HepG2 (cell line): ENCODE results near the gene VEZF1. TPM values are rescaled to one million over a fixed set of nuclear protein-coding genes. Genes with fewer than 3 reads are reported as not detected.

Experiments
- ATAC-seq: fragments of 200-7000 bp; cut with Tn5 transposase; 3 replicates; pipeline ENCODE4 v1.9.1; 2020; ENCODE audit warnings: mild to moderate bottlenecking, moderate library complexity
- BruUV-seq: library from RNA; stranded (reverse); fragments of 400-500 nt; replicated peaks from 2 replicates; lab custom pipeline; 2021; lab: Mats Ljungman, UMichigan
- CTCF ChIA-PET: fragments of 300-600 bp; formaldehyde crosslinking; extraction: SDS; loops from one replicate; lab custom pipeline; 2021; ENCODE audit warnings: low total read pairs, inconsistent platforms, low intra/inter-chr PET ratio; lab: Yijun Ruan, JAX
- POLR2A ChIA-PET: fragments of 350-600 bp; sonication (Branson Sonifier 250); formaldehyde crosslinking; loops from one replicate; lab custom pipeline; 2020; ENCODE audit warnings: antibody characterized with exemption, inconsistent platforms; lab: Yijun Ruan, JAX
- DNase-seq: peaks from one replicate; pipeline ENCODE4 v3.0.0-alpha.2; 2015; ENCODE audit warnings: low spot score
- FAIRE-seq: peaks from 3 replicates; lab custom pipeline; 2011; peaks lifted over from hg19 to GRCh38; lab: Jason Lieb, UNC
- H2AFZ ChIP-seq: one replicate; pipeline ENCODE4 v1.6.1; 2011; ENCODE audit warnings: low read length, inconsistent platforms
- H3K27ac ChIP-seq: fragments of 300-600 bp; 3 replicates; pipeline ENCODE4 v1.8.0; 2011; ENCODE audit warnings: mixed run types, mild to moderate bottlenecking, mixed read lengths, low read length, inconsistent platforms; ENCODE audit not compliant: insufficient read depth; ENCODE audit errors: extremely low read length
- H3K27me3 ChIP-seq, 2 experiments: fragments of 200-600 bp in 1 of 2; 2 replicates in 1 of 2; 3 replicates in 1 of 2; pipeline versions ENCODE4 v1.6.0 to v1.8.0; 2011; ENCODE audit warnings: low read length in 2 of 2, mild to moderate bottlenecking in 2 of 2, moderate library complexity in 2 of 2, inconsistent platforms in 1 of 2; ENCODE audit not compliant: insufficient read depth in 2 of 2, control insufficient read depth in 1 of 2
- H3K36me3 ChIP-seq, 2 experiments: fragments of 200-600 bp in 1 of 2; replicated peaks in 1 of 2; 2 replicates in 1 of 2; 3 replicates in 1 of 2; pipeline versions ENCODE4 v1.5.1 to v1.8.0; 2011; ENCODE audit warnings: low read length in 2 of 2, inconsistent platforms in 1 of 2; ENCODE audit not compliant: insufficient read depth in 2 of 2, control insufficient read depth in 1 of 2
- H3K4me1 ChIP-seq: 2 replicates; pipeline ENCODE4 v1.5.1; 2012; ENCODE audit warnings: low read length, inconsistent platforms; ENCODE audit not compliant: insufficient read depth
- H3K4me2 ChIP-seq: 2 replicates; pipeline ENCODE4 v1.6.0; 2011; ENCODE audit warnings: low read depth, low read length, inconsistent platforms
- H3K4me3 ChIP-seq, 3 experiments: fragments of 200-600 bp in 1 of 3; sonication (generic), shearing (Covaris generic) in 1 of 3; replicated peaks in 1 of 3; 2 replicates each; pipeline ENCODE4 v1.5.1; 2011 to 2016; ENCODE audit warnings: low read length in 3 of 3, inconsistent platforms in 2 of 3, low read depth in 2 of 3, mild to moderate bottlenecking in 2 of 3, control low read depth in 1 of 3, mixed read lengths in 1 of 3; ENCODE audit not compliant: insufficient read depth in 1 of 3
- H3K79me2 ChIP-seq: one replicate; pipeline ENCODE4 v1.6.1; 2011; ENCODE audit warnings: low read length, inconsistent platforms; ENCODE audit not compliant: insufficient read depth
- H3K9ac ChIP-seq: 2 replicates; pipeline ENCODE4 v1.6.0; 2011; ENCODE audit warnings: mild to moderate bottlenecking, low read depth, low read length, inconsistent platforms; ENCODE audit not compliant: insufficient read depth
- H3K9me3 ChIP-seq: 2 replicates; pipeline ENCODE4 v1.5.1; 2012; ENCODE audit warnings: mild to moderate bottlenecking, low read length
- H4K20me1 ChIP-seq: 2 replicates; pipeline ENCODE4 v1.6.0; 2011; ENCODE audit warnings: inconsistent platforms, mild to moderate bottlenecking, low read length, moderate library complexity; ENCODE audit not compliant: insufficient read depth
- CHCHD3 ChIP-seq: sonication (generic); formaldehyde crosslinking; IDR thresholded peaks from 2 replicates; pipeline ENCODE4 v1.8.0; 2022; ENCODE audit warnings: mild to moderate bottlenecking, missing genetic modification reagents, moderate library complexity
- ELF1 ChIP-seq: sonication (generic); formaldehyde crosslinking; IDR thresholded peaks from 2 replicates; pipeline ENCODE4 v1.4.0; 2020; ENCODE audit warnings: missing genetic modification reagents
- GTF2F1 ChIP-seq: fragments of 150-350 bp; IDR thresholded peaks from 2 replicates; pipeline ENCODE4 v1.6.1; 2014; ENCODE audit warnings: low read length
- ISX ChIP-seq: sonication (generic); formaldehyde crosslinking; conservative IDR thresholded peaks from 2 replicates; pipeline ENCODE4 v1.5.0; 2020; ENCODE audit warnings: missing genetic modification reagents
- NAIF1 ChIP-seq: sonication (generic); formaldehyde crosslinking; IDR thresholded peaks from 2 replicates; pipeline ENCODE4 v1.5.0; 2020; ENCODE audit warnings: mild to moderate bottlenecking, missing genetic modification reagents, borderline replicate concordance
- NR2F1 ChIP-seq, 2 experiments: fragments of 450-650 bp in 1 of 2; formaldehyde crosslinking in 1 of 2; IDR thresholded peaks; 2 replicates each; pipeline versions ENCODE4 v1.5.0 to v1.6.1; 2016 to 2020; ENCODE audit warnings: mild to moderate bottlenecking in 1 of 2, missing compliant biosample characterization in 1 of 2, missing genetic modification reagents in 1 of 2, moderate library complexity in 1 of 2
- TGIF2 ChIP-seq: IDR thresholded peaks from 2 replicates; pipeline ENCODE4 v1.6.1; 2016; ENCODE audit warnings: control low read depth, missing compliant biosample characterization
- ZNF205 ChIP-seq: IDR thresholded peaks from 2 replicates; pipeline ENCODE4 v1.6.1; 2018; ENCODE audit warnings: missing biosample characterization, missing genetic modification reagents
- ZNF317 ChIP-seq: sonication (generic); formaldehyde crosslinking; IDR thresholded peaks from 2 replicates; pipeline ENCODE4 v1.5.0; 2020; ENCODE audit warnings: mild to moderate bottlenecking, missing genetic modification reagents
- ZNF567 ChIP-seq: sonication (generic); formaldehyde crosslinking; IDR thresholded peaks from 2 replicates; pipeline ENCODE4 v1.8.1; 2023; ENCODE audit warnings: mild to moderate bottlenecking, missing genetic modification reagents, borderline replicate concordance
- WGBS: methylation state at CpG from one replicate; pipeline ENCODE4 v1.1.6; 2017; ENCODE audit warnings: low lambda C conversion rate; 5-methylcytosine and 5-hydroxymethylcytosine counted together
- in situ Hi-C: cut with HindIII; loops from 2 replicates; pipeline ENCODE4 v1.10.0; 2017; ENCODE audit warnings: low pct_unique_long_range_greater_than_20kb; ENCODE audit not compliant: extremely low pct_ligation_motif_present
- intact Hi-C: fragments of 100-400 bp; cut with micrococcal nuclease; formaldehyde crosslinking; loops from one replicate; pipeline ENCODE4 v1.10.0; 2022; ENCODE audit not compliant: unreplicated experiment
- polyA plus RNA-seq, 8 experiments: library from polyadenylated mRNA; depleted of rRNA in 3 of 8; stranded (reverse) in 7 of 8; unstranded in 1 of 8; fragments of >200 nt; fragmentation: Illumina TruSeq in 4 of 8; extraction: Trizol in 4 of 8; gene quantifications; 2 replicates each; pipeline versions ENCODE4 v1.2.1 to v1.2.3, GENCODE V29; 2011 to 2016; ENCODE audit warnings: low read depth in 4 of 8, missing spikeins in 1 of 8, mixed read lengths in 1 of 8; ENCODE audit not compliant: insufficient read depth in 1 of 8
- total RNA-seq, 5 experiments: library from RNA; depleted of rRNA; stranded (reverse); fragments of >200 nt; fragmentation: Illumina TruSeq; extraction: Trizol; gene quantifications; 2 replicates each; pipeline ENCODE4 v1.2.3, GENCODE V29; 2016; ENCODE audit warnings: low read depth in 1 of 5
- TF ChIP-seq, protein P1 (sequence below): sonication (generic); formaldehyde crosslinking; IDR thresholded peaks from 2 replicates; pipeline ENCODE4 v1.8.0; 2022; ENCODE audit warnings: mild to moderate bottlenecking, missing genetic modification reagents, borderline replicate concordance
- TF ChIP-seq, protein P2 (sequence below): sonication (generic); formaldehyde crosslinking; IDR thresholded peaks from 2 replicates; pipeline ENCODE4 v1.9.0; 2022; ENCODE audit warnings: missing genetic modification reagents, mild to moderate bottlenecking, borderline replicate concordance
- TF ChIP-seq, protein P3 (sequence below): IDR thresholded peaks from 2 replicates; pipeline ENCODE4 v1.6.1; 2016
- TF ChIP-seq, protein P4 (sequence below): sonication (generic); formaldehyde crosslinking; IDR thresholded peaks from 2 replicates; pipeline ENCODE4 v1.8.1; 2023; ENCODE audit warnings: mild to moderate bottlenecking, moderate library complexity, missing genetic modification reagents
- TF ChIP-seq, protein P5 (sequence below): sonication (generic); formaldehyde crosslinking; IDR thresholded peaks from 2 replicates; pipeline ENCODE4 v1.5.0; 2020; ENCODE audit warnings: missing genetic modification reagents

VEZF1 gene
- total and polyA plus RNA-seq, 2 of the 13 experiments (the other 11 are each of a cell fraction or from before 2014, with no cell fraction given) = 45.9 to 49.7 TPM

DNA sequence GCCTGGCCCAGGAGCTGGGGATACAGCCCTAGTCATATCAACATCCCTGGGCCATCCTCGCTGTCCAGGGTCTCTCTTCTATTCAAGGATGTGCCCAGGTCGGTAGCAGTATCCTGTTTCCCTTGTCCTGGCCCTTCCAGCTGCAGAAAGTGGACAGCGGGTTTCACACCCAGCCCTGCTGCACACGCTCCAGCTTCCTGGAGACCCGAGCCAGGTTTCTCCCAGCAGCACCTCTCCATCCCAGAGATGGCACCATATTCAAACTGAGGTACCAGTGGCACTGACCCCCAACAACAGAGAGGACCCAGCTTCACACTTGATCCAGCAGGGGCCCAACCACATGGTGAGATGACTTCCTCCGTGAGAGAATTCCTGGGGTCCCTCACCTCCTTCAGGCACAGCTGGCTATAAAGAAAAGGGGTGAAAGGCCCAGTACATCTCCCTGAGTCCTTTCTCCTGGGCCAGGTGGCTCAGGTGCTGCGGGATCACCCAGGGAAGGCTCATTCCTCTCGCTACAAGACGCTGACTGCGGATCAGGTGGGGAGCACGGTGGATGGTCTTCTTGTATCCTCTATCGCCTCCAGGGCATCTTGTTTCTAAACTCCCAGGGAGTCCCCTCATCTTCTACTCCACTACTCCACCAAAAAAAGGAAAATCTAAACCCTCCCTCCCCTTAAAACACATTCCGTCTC, 34.2 kb downstream of the VEZF1 start (continued):
- TF ChIP-seq, protein P1, sequence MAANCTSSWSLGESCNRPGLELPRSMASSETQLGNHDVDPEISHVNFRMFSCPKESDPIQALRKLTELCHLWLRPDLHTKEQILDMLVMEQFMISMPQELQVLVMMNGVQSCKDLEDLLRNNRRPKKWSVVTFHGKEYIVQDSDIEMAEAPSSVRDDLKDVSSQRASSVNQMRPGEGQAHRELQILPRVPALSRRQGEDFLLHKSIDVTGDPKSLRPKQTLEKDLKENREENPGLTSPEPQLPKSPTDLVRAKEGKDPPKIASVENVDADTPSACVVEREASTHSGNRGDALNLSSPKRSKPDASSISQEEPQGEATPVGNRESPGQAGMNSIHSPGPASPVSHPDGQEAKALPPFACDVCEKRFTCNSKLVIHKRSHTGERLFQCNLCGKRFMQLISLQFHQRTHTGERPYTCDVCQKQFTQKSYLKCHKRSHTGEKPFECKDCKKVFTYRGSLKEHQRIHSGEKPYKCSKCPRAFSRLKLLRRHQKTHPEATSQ (CRISPR knock-in tag) = 0 out of 2 replicates have a peak, but pooled peaks have one; percentile 51
- TF ChIP-seq NAIF1 (CRISPR knock-in tag) = 0 out of 2 replicates have a peak, but pooled peaks have one; percentile 60
- 0 out of 2 replicates have a peak, but pooled peaks have one; percentile 11 for TF ChIP-seq CHCHD3
- TF ChIP-seq, protein P2, sequence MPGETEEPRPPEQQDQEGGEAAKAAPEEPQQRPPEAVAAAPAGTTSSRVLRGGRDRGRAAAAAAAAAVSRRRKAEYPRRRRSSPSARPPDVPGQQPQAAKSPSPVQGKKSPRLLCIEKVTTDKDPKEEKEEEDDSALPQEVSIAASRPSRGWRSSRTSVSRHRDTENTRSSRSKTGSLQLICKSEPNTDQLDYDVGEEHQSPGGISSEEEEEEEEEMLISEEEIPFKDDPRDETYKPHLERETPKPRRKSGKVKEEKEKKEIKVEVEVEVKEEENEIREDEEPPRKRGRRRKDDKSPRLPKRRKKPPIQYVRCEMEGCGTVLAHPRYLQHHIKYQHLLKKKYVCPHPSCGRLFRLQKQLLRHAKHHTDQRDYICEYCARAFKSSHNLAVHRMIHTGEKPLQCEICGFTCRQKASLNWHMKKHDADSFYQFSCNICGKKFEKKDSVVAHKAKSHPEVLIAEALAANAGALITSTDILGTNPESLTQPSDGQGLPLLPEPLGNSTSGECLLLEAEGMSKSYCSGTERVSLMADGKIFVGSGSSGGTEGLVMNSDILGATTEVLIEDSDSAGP (CRISPR knock-in tag) = peak; percentile 40; the same call in 1 of the 2 replicates
- TF ChIP-seq ZNF567 (CRISPR knock-in tag) = no peak
- 0 out of 2 replicates have a peak, but pooled peaks have one; percentile 24 for TF ChIP-seq TGIF2 (CRISPR knock-in tag)

DNA sequence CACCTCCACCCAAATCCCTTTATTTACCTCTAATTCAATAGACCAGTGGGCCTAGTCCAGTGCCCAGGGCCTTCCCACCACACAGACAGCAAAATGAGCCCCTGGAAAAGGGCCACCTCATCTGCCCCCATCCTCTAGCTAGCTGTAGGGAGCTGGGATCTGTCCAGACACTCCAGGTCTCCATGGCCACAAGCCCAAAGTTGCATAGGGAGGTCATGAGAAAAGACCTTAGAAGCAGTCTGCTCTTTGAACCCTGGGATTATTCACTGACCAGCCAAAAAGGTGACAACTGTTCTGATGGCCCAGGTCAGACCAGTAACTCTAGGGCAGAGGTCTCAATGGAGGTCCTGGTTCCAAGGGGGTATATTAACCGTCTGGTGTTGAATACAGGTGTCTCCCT, 34.8 kb downstream of the VEZF1 start:
- peaks cover 13 to 26% of the 10 kb centered on the region in 2 experiments for H3K27me3 ChIP-seq
- H3K4me3 ChIP-seq = peak overlapping the region in 1 of 3 experiments; percentile 92; a peak in 2 of 6 replicates
- peak overlapping the region; percentile 15 for H3K27ac ChIP-seq
- DNase-seq (peak; percentile 79), ATAC-seq (peak; percentile 64), FAIRE-seq (peak; percentile 93)
- 0% methylated on average over 1 of the region's 1 CpG for WGBS
- no peaks in the 10 kb centered on the region for H3K79me2 ChIP-seq
- H3K36me3 ChIP-seq = no peaks in the 10 kb centered on the region
- in situ Hi-C loops = loop anchor here (5.0 kb wide), 1 partner anchor 46 kb away; no protein-coding TSS in a partner anchor
- CTCF ChIA-PET = no interaction called here
- intact Hi-C loops = loop anchor here (1.0 to 2.0 kb wide), 2 partner anchors 50 to 60 kb away; no protein-coding TSS in a partner anchor
- peaks cover 76% of the 10 kb centered on the region for H3K4me1 ChIP-seq
- H3K4me2 ChIP-seq = peak overlapping the region; percentile 94
- no peaks in the 10 kb centered on the region for H3K9me3 ChIP-seq
- POLR2A ChIA-PET = interaction anchor here (0.9 to 6.6 kb wide), 12 partner anchors 14 to 679 kb away, joined by 3 to 35 read pairs (median 4); partner anchors contain the start of genes MRPS23 and SRSF1
- H3K9ac ChIP-seq = peak overlapping the region; percentile 84
- no peaks in the 10 kb centered on the region for H4K20me1 ChIP-seq
- no peak overlapping the region for H2AFZ ChIP-seq
- BruUV-seq = no TSS peak
- TF ChIP-seq, protein P3, sequence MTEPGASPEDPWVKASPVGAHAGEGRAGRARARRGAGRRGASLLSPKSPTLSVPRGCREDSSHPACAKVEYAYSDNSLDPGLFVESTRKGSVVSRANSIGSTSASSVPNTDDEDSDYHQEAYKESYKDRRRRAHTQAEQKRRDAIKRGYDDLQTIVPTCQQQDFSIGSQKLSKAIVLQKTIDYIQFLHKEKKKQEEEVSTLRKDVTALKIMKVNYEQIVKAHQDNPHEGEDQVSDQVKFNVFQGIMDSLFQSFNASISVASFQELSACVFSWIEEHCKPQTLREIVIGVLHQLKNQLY = no peak
- TF ChIP-seq ELF1 (no peak), ZNF205 (CRISPR knock-in tag) (peak; percentile 21; the same call in 1 of the 2 replicates), NR2F1 (CRISPR knock-in tag; IDR thresholded peaks at IDR 0.05) (peak; percentile 79 to 80; a peak in 3 of 4 replicates), ZNF317 (CRISPR knock-in tag) (0 out of 2 replicates have a peak, but pooled peaks have one; percentile 11), GTF2F1 (no peak), ISX (no peak)
- TF ChIP-seq, protein P4, sequence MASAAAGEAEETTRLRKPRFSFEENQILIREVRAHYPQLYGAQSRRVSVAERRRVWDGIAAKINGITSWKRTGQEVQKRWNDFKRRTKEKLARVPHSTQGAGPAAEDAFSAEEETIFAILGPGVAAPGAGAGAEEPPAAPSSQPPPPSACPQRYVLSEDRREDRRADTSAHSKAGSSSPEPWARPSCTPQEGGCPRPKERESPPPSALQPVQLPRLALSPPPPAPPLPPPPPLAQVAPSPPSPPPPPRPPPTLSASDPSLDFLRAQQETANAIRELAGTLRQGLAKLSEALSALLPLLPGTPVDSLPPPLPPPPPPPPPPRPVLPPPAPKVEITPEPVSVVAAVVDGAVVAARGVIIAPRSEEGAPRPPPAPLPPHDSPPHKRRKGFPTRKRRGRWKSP (CRISPR knock-in tag) = no peak
- TF ChIP-seq, protein P5, sequence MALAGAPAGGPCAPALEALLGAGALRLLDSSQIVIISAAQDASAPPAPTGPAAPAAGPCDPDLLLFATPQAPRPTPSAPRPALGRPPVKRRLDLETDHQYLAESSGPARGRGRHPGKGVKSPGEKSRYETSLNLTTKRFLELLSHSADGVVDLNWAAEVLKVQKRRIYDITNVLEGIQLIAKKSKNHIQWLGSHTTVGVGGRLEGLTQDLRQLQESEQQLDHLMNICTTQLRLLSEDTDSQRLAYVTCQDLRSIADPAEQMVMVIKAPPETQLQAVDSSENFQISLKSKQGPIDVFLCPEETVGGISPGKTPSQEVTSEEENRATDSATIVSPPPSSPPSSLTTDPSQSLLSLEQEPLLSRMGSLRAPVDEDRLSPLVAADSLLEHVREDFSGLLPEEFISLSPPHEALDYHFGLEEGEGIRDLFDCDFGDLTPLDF = no peak
